Ishikawa (cell line): ENCODE results near the gene ZNF804B.

Source experiments
- EP300 ChIP-seq: IDR thresholded peaks from 2 replicates; pipeline ENCODE4 v1.6.1; 2012; ENCODE audit warnings: borderline replicate concordance
- NFIC ChIP-seq: IDR thresholded peaks from 2 replicates; pipeline ENCODE4 v1.6.1; 2012
- TAF1 ChIP-seq: IDR thresholded peaks from 2 replicates; pipeline ENCODE4 v1.6.1; 2012; ENCODE audit warnings: low read depth, mild to moderate bottlenecking
- TEAD4 ChIP-seq: IDR thresholded peaks from 2 replicates; pipeline ENCODE4 v1.6.1; 2012
- USF1 ChIP-seq: IDR thresholded peaks from 2 replicates; pipeline ENCODE4 v1.6.1; 2012
- YY1 ChIP-seq: IDR thresholded peaks from 2 replicates; pipeline ENCODE4 v1.6.1; 2012; ENCODE audit warnings: low read depth
- TF ChIP-seq, protein P1 (sequence below): IDR thresholded peaks from 2 replicates; pipeline ENCODE4 v1.6.1; 2012; ENCODE audit warnings: low read depth, mild to moderate bottlenecking
- TF ChIP-seq, protein P2 (sequence below): IDR thresholded peaks from 2 replicates; pipeline ENCODE4 v1.6.1; 2012

- TF ChIP-seq TEAD4 (no peak), EP300 (no peak), NFIC (no peak), YY1 (no peak), USF1 (no peak), TAF1 (no peak)
- TF ChIP-seq, protein P1, sequence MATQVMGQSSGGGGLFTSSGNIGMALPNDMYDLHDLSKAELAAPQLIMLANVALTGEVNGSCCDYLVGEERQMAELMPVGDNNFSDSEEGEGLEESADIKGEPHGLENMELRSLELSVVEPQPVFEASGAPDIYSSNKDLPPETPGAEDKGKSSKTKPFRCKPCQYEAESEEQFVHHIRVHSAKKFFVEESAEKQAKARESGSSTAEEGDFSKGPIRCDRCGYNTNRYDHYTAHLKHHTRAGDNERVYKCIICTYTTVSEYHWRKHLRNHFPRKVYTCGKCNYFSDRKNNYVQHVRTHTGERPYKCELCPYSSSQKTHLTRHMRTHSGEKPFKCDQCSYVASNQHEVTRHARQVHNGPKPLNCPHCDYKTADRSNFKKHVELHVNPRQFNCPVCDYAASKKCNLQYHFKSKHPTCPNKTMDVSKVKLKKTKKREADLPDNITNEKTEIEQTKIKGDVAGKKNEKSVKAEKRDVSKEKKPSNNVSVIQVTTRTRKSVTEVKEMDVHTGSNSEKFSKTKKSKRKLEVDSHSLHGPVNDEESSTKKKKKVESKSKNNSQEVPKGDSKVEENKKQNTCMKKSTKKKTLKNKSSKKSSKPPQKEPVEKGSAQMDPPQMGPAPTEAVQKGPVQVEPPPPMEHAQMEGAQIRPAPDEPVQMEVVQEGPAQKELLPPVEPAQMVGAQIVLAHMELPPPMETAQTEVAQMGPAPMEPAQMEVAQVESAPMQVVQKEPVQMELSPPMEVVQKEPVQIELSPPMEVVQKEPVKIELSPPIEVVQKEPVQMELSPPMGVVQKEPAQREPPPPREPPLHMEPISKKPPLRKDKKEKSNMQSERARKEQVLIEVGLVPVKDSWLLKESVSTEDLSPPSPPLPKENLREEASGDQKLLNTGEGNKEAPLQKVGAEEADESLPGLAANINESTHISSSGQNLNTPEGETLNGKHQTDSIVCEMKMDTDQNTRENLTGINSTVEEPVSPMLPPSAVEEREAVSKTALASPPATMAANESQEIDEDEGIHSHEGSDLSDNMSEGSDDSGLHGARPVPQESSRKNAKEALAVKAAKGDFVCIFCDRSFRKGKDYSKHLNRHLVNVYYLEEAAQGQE = no peak
- TF ChIP-seq, protein P2, sequence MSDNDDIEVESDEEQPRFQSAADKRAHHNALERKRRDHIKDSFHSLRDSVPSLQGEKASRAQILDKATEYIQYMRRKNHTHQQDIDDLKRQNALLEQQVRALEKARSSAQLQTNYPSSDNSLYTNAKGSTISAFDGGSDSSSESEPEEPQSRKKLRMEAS = no peak
These were observed 13.3 kb downstream of the ZNF804B start for GRCh38 chr7:88772776-88773175.
